GM18870 (cell line): ENCODE data around the gene RTCA.
"Not testable (repeated sequence)": the region's sequence is repeated elsewhere in the genome, so short reads cannot be mapped to it uniquely, and the experiment has no call there.

ENCODE experiments used
- ATAC-seq: cut with Tn5 transposase; IDR thresholded peaks from one replicate; pipeline ENCODE4 v1.9.1; 2021; ENCODE audit warnings: moderate library complexity; ENCODE audit not compliant: unreplicated experiment

RTCA gene

GRCh38 chr1:100304921-100305320 is 38.9 kb downstream of the RTCA start:
- ATAC-seq = no peak

GRCh38 chr1:100305954-100306353 is 39.9 kb downstream of the RTCA start:
- no peak for ATAC-seq

- no peak for ATAC-seq
These were observed 40.8 kb downstream of the RTCA start for GRCh38 chr1:100306735-100307313.

- peak; percentile 74 for ATAC-seq
These were observed 42.8 kb downstream of the RTCA start for GRCh38 chr1:100308777-100309176.

- no peak for ATAC-seq
These were observed 43.8 kb downstream of the RTCA start for GRCh38 chr1:100309863-100310262.

- ATAC-seq = no peak
These were observed 47.4 kb downstream of the RTCA start for GRCh38 chr1:100313382-100313781.

GRCh38 chr1:100316622-100317021 is 50.6 kb downstream of the RTCA start:
- no peak for ATAC-seq

GRCh38 chr1:100320311-100321099 is 54.5 kb downstream of the RTCA start:
- ATAC-seq = no peak

GRCh38 chr1:100321100-100321493 is 55.1 kb downstream of the RTCA start:
- no peak for ATAC-seq

GRCh38 chr1:100321506-100321905 is 55.5 kb downstream of the RTCA start:
- no peak for ATAC-seq

GRCh38 chr1:100322436-100323211 is 56.6 kb downstream of the RTCA start:
- ATAC-seq = peak; percentile 67

GRCh38 chr1:100323419-100324106 is 57.5 kb downstream of the RTCA start:
- no peak for ATAC-seq

- no peak for ATAC-seq
These were observed 59.7 kb downstream of the RTCA start for GRCh38 chr1:100325415-100326324.

GRCh38 chr1:100326325-100326670 is 60.3 kb downstream of the RTCA start:
- ATAC-seq = not testable (repeated sequence)

- no peak for ATAC-seq
These were observed 62.1 kb downstream of the RTCA start for GRCh38 chr1:100328133-100328532.

- not testable (repeated sequence) for ATAC-seq
These were observed 65.1 kb downstream of the RTCA start for GRCh38 chr1:100331146-100331545.

- ATAC-seq = no peak
These were observed 66.3 kb downstream of the RTCA start for GRCh38 chr1:100332331-100332730.

GRCh38 chr1:100335436-100335835 is 69.4 kb downstream of the RTCA start:
- no peak for ATAC-seq

- not testable (repeated sequence) for ATAC-seq
These were observed 71.9 kb downstream of the RTCA start for GRCh38 chr1:100337878-100338277.

- ATAC-seq = not testable (repeated sequence)
These were observed 73.7 kb downstream of the RTCA start for GRCh38 chr1:100339735-100340134.
